Kidney (tissue), 14 donors: ENCODE measurements around the gene DTX1. TPM values are rescaled to one million over a fixed set of nuclear protein-coding genes. Genes with fewer than 3 reads are reported as not detected.

Source experiments
- DNase-seq, 5 donors: peaks; one replicate each; pipeline ENCODE4 v3.0.0-alpha.2; 2013 to 2020
- FAIRE-seq: peaks from 2 replicates; lab custom pipeline; 2012; peaks lifted over from hg19 to GRCh38; lab: Jason Lieb, UNC
- H3K27ac ChIP-seq, 2 donors: one replicate each; pipeline ENCODE4 v1.7.0; 2013; ENCODE audit warnings: low read depth in 2 of 2, low read length in 2 of 2, inconsistent platforms in 1 of 2
- H3K27me3 ChIP-seq: one replicate; pipeline ENCODE4 v1.7.1; 2013; ENCODE audit warnings: low read length, inconsistent platforms; ENCODE audit not compliant: control insufficient read depth, insufficient read depth
- H3K36me3 ChIP-seq, 3 donors: one replicate each; pipeline versions ENCODE4 v1.7.0 to v1.7.1; 2013; ENCODE audit warnings: low read length in 3 of 3, control low read depth in 1 of 3, inconsistent platforms in 1 of 3; ENCODE audit not compliant: insufficient read depth in 3 of 3, control insufficient read depth in 2 of 3
- H3K4me1 ChIP-seq, 3 donors: one replicate each; pipeline versions ENCODE4 v1.7.0 to v1.7.1; 2013; ENCODE audit warnings: low read length in 3 of 3, inconsistent platforms in 1 of 3, low read depth in 1 of 3; ENCODE audit not compliant: control insufficient read depth in 2 of 3, insufficient read depth in 2 of 3
- H3K4me3 ChIP-seq, 3 donors: one replicate each; pipeline versions ENCODE4 v1.7.0 to v1.8.1; 2013; ENCODE audit warnings: low read length in 3 of 3, control low read depth in 1 of 3, inconsistent platforms in 1 of 3
- H3K9ac ChIP-seq, 3 donors: one replicate each; pipeline versions ENCODE4 v1.7.0 to v1.7.1; 2013; ENCODE audit warnings: low read length in 3 of 3, control low read depth in 1 of 3, inconsistent platforms in 1 of 3
- H3K9me3 ChIP-seq, 3 donors: one replicate each; pipeline versions ENCODE4 v1.7.0 to v1.7.1; 2013; ENCODE audit warnings: low read length in 3 of 3, control low read depth in 1 of 3, inconsistent platforms in 1 of 3; ENCODE audit not compliant: control insufficient read depth in 2 of 3, insufficient read depth in 1 of 3
- CTCF ChIP-seq: IDR thresholded peaks from 3 replicates; pipeline ENCODE4 v1.5.1; 2012; ENCODE audit warnings: mild to moderate bottlenecking, moderate library complexity, borderline replicate concordance; ENCODE audit not compliant: insufficient read depth; ENCODE audit errors: extremely low read depth
- intact Hi-C: fragments of 100-400 bp; cut with DNase I; formaldehyde crosslinking; loops from one replicate; pipeline ENCODE4 v1.11.1; 2022
- polyA plus RNA-seq: library from polyadenylated mRNA; stranded (reverse); fragments of 350-450 nt; fragmentation: Illumina TruSeq; extraction: RNeasy Lipid Tissue Mini Kit (QIAGEN cat#74804); gene quantifications from one replicate; pipeline ENCODE4 v1.2.3, GENCODE V29; 2014; ENCODE audit warnings: low read depth, low replicate concordance; ENCODE audit not compliant: insufficient read depth
- total RNA-seq: library from RNA; stranded (reverse); fragmentation: NEBNext Ultra II Directional; extraction: Animal tissue kit (Norgen Biotek cat#: 25700); gene quantifications from one replicate; pipeline ENCODE4 v1.2.1, GENCODE V29; 2021
- donor health status: control.
- donor health status: control.
- donor health status: control.
- donor health status: control.
- donor health status: control.
- donor health status: DM: yes; HTN: yes; CAD: no.
- donor health status: Normal renal cell carcinoma (clear cell type).

Gene DTX1
- total and polyA plus RNA-seq, 2 donors from 2014 or later = 4.9 to 7.3 TPM

GRCh38 chr12:113104953-113105510, 48.5 kb downstream of the DTX1 start:
- TF ChIP-seq CTCF = no peak

GRCh38 chr12:113105606-113106271, 49.2 kb downstream of the DTX1 start:
- Histone ChIP-seq H3K27me3 (no peaks in the 10 kb centered on the region), H3K4me3 (no peak overlapping the region), H3K4me1 (peaks cover 0 to 2% (median 0%) of the 10 kb centered on the region in 3 donors), H3K9me3 (no peaks in the 10 kb centered on the region), H3K27ac (no peak overlapping the region), H3K36me3 (no peaks in the 10 kb centered on the region), H3K9ac (no peak overlapping the region)
- no peak for FAIRE-seq
- intact Hi-C loops = no loop called here
- DNase-seq = peak in 1 of 5 donors; percentile 66
- TF ChIP-seq CTCF = no peak

More at GRCh38 chr12:113104953-113105510, 48.5 kb downstream of the DTX1 start:
- FAIRE-seq (no peak), DNase-seq (peak in 1 of 5 donors; percentile 10)
- intact Hi-C loops = no loop called here
- no peak overlapping the region for H3K9ac ChIP-seq
- H3K9me3 ChIP-seq = no peaks in the 10 kb centered on the region
- H3K36me3 ChIP-seq = no peaks in the 10 kb centered on the region
- peaks cover 0 to 2% (median 0%) of the 10 kb centered on the region in 3 donors for H3K4me1 ChIP-seq
- no peak overlapping the region for H3K27ac ChIP-seq
- H3K4me3 ChIP-seq = no peak overlapping the region
- H3K27me3 ChIP-seq = no peaks in the 10 kb centered on the region

- no peak for TF ChIP-seq CTCF
- peaks cover 0 to 2% (median 0%) of the 10 kb centered on the region in 3 donors for H3K4me1 ChIP-seq
- no peak overlapping the region for H3K4me3 ChIP-seq
- no peaks in the 10 kb centered on the region for H3K27me3 ChIP-seq
- FAIRE-seq (no peak), DNase-seq (peak in 1 of 5 donors; percentile 16)
- no peak overlapping the region for H3K27ac ChIP-seq
- no peaks in the 10 kb centered on the region for H3K9me3 ChIP-seq
- no peak overlapping the region for H3K9ac ChIP-seq
- no peaks in the 10 kb centered on the region for H3K36me3 ChIP-seq
- intact Hi-C loops = no loop called here
These were observed 49.8 kb downstream of the DTX1 start for GRCh38 chr12:113106361-113106760.
